Coronary artery (tissue), 2 donors: ENCODE measurements around the gene TMED7.

Source experiments
- DNase-seq: peaks from one replicate; pipeline ENCODE4 v3.0.0-alpha.2; 2017; ENCODE audit warnings: low spot score
- H3K27ac ChIP-seq, 2 donors: fragments of 200-600 bp; sonication (generic); one replicate each; pipeline ENCODE4 v1.5.1; 2016 to 2019
- H3K4me3 ChIP-seq: fragments of 200-600 bp; sonication (generic); 2 replicates; pipeline ENCODE4 v1.5.1; 2016; ENCODE audit warnings: mild to moderate bottlenecking, moderate library complexity
- CTCF ChIP-seq: fragments of 200-600 bp; sonication (generic); IDR thresholded peaks from one replicate; pipeline ENCODE4 v1.5.1; 2019; ENCODE audit warnings: antibody characterized with exemption

TMED7 gene

GRCh38 chr5:115600766-115601165 lies 25.1 kb downstream of the TMED7 start:
- no peak for TF ChIP-seq CTCF
- peak overlapping the region; percentile 97 for H3K4me3 ChIP-seq
- no peak for DNase-seq
- no peak overlapping the region for H3K27ac ChIP-seq

- no peak for TF ChIP-seq CTCF
- no peak for DNase-seq
- peak overlapping the region; percentile 29 for H3K4me3 ChIP-seq
- H3K27ac ChIP-seq, result peak overlapping the region; percentile 58 to 59
Observed at GRCh38 chr5:115599924-115600323, 25.9 kb downstream of the TMED7 start.

- no peak for TF ChIP-seq CTCF
- no peak for DNase-seq
- Histone ChIP-seq H3K4me3 (no peak overlapping the region), H3K27ac (peak overlapping the region in 1 of 2 donors; percentile 59)
Observed at GRCh38 chr5:115599502-115599901, 26.3 kb downstream of the TMED7 start.

- Histone ChIP-seq H3K4me3 (no peak overlapping the region), H3K27ac (no peak overlapping the region)
- DNase-seq, result no peak
- no peak for TF ChIP-seq CTCF
Observed at GRCh38 chr5:115594128-115595047, 31.4 kb downstream of the TMED7 start.

GRCh38 chr5:115589043-115589442 lies 36.8 kb downstream of the TMED7 start:
- no peak for TF ChIP-seq CTCF
- Histone ChIP-seq H3K4me3 (no peak overlapping the region), H3K27ac (no peak overlapping the region)
- no peak for DNase-seq

- no peak for TF ChIP-seq CTCF
- Histone ChIP-seq H3K4me3 (no peak overlapping the region), H3K27ac (no peak overlapping the region)
- no peak for DNase-seq
Observed at GRCh38 chr5:115588640-115589039, 37.2 kb downstream of the TMED7 start.

GRCh38 chr5:115586525-115587146 lies 39.2 kb downstream of the TMED7 start:
- Histone ChIP-seq H3K4me3 (no peak overlapping the region), H3K27ac (no peak overlapping the region)
- peak; percentile 64 for TF ChIP-seq CTCF
- DNase-seq, result no peak
